ELR (cell line): Measurements from ENCODE around the gene ZNF595.
"Not testable (repeated sequence)": the region's sequence is repeated elsewhere in the genome, so short reads cannot be mapped to it uniquely, and the experiment has no call there.

Source experiments
- DNase-seq: peaks from one replicate; pipeline ENCODE4 v3.0.0-alpha.2; 2015; ENCODE audit warnings: low read depth

Gene ZNF595

GRCh38 chr4:86559-87324 is 33.6 kb downstream of the ZNF595 start:
- DNase-seq = not testable (repeated sequence)

DNA sequence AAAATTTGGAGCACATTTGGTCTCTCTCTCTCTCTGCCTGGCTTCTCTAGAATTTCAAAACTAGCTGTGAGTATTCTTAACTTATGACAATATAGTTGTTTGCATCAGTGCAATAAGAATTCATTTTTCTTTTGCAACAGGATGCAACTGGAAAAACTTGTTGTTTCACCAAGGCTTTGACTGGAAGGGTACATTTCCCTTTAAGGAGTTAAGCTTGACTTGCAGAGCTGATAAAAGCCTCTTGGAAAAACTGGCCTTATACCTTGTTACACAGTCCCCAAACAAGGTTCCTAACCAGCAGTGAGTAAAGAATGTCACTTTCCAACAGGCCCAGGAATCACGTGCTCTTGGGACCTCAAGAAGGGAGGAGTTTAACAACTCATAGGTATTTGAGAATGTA is 45.3 kb downstream of the ZNF595 start:
- DNase-seq = no peak

GRCh38 chr4:99863-100262 is 46.7 kb downstream of the ZNF595 start:
- DNase-seq = peak; percentile 2

DNA sequence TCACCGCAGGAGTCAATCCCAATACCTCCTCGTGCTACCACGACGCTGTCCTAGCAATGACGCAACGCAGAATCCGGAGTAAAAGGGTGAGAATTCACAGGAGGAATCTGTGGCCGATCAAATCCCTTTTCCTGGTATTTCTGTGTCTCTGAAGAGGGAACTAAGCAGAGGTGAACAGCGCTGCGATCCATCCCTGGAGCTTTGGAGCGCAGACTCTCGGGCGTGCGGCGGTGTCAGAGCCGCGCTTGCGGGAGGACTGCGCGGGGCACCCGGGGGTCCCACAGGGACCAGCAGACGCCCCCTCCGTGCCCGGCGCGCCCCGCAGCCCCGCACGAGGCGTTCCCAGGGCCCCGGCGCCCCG is 53.9 kb downstream of the ZNF595 start:
- DNase-seq = no peak

- no peak for DNase-seq
Observed at GRCh38 chr4:107444-108429, 54.6 kb downstream of the ZNF595 start.

DNA sequence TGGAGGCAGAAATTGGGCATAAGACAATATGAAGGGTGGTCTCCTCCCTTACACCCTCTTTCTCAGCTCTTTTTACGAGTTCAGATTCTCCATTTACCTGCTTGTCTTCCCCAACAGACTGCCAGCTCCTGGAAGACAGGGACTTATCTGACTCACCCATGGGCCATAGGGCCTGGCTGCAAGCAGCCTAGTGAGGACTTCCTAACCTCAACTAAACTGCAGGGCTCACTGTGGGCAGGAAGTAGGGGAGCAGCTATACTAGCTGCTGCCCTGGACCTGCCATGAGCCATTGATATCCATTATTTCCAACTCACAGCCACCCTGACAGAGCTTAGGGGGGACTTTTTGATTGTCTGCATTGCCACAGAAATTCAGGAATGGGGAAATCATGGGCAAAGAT is 59.6 kb downstream of the ZNF595 start:
- DNase-seq = no peak

DNA sequence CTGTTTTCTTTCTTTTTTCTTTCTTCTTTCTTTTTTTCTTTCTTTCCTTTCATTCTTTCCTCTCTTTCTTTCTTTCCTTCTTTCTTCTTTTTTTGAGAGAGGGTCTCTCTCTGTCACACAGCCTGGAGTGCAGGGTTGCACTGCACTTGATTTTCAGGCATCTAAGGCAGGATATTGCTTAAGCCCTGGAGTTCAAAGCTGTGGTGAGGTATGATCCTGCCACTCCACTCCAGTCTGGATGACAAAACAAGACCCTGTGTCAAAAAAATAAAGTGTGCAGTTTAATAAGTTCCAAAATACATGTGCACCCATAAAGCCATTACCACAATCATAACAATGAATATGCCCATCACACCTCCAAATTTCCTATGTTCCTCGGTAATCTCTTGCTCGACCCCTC is 60.6 kb downstream of the ZNF595 start:
- no peak for DNase-seq

DNA sequence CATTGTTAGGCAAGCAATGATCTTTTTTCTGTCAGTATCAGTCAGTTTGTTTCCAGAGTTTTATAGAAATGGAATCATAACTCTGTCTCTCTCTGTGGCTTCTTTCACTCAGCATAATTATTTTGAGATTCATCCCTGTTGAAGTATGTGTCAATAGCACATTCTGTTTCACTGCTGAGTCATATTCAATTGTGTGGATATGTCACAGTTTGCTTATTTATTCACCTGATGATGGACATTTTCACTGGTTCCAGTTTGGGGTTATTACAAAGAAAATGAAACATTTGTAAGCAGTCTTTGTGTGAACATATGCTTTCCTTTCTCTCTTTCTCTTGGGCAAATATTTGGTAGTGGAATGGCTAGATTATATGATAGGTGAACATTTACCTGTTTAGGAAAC is 61.0 kb downstream of the ZNF595 start:
- no peak for DNase-seq

- no peak for DNase-seq
Observed at GRCh38 chr4:116499-116898, 63.4 kb downstream of the ZNF595 start.

- DNase-seq = no peak
Observed at GRCh38 chr4:120616-121015, 67.5 kb downstream of the ZNF595 start.

DNA sequence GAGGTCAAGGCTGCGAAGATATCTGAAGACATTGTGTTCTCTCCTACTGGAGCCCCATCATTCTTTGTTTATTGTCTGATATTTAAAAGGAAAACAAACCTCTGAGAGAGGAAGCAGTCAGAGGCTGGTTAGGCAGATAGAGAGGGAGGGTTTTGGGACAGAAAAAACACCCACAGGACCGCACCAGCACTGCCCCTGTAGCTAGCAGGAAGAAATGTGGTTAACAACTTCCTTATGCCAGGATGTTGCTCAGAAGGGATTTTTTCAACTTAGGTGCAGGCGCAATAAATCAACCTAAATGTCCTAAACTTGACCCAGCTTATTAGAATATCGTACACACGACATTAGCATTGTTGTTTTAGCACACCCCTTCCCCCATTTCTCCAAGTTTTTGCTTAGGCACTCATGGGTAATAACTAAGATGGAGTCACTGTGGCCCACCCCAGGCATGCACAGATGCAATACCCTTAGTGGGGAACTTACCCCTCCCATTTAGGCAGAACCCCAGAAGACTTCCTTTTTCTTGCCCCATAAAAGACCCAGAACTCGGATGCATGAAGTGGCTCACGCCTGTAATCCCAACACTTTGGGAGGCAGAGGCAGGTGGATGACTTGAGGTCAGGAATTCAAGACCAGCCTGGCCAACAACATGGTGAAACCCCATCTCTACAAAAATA is 68.4 kb downstream of the ZNF595 start:
- no peak for DNase-seq

DNA sequence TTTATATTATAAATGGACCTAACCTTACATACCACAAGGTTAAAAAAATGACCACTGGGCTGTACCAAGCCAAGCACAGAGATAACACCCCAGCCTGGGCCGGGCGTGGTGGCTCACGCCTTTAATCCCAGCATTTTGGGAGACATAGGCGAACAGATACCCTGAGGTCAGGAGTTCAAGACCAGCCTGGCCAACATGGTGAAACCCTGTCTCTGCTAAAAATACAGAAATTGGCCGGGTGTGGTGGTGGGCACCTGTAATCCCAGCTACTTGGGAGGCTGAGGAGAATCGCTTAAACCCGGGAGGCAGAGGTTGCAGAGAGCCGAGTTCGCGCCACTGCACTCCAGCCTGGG is 70.8 kb downstream of the ZNF595 start:
- DNase-seq = not testable (repeated sequence)

- peak; percentile 96 for DNase-seq
Observed at GRCh38 chr4:124275-125081, 71.4 kb downstream of the ZNF595 start, which contains the start of gene ZNF718. ZNF718 (plus strand) TSS chr4:124501; CDS start chr4:124671, 170 bp downstream.

GRCh38 chr4:125091-125771 is 72.1 kb downstream of the ZNF595 start:
- DNase-seq = peak; percentile 36

DNA sequence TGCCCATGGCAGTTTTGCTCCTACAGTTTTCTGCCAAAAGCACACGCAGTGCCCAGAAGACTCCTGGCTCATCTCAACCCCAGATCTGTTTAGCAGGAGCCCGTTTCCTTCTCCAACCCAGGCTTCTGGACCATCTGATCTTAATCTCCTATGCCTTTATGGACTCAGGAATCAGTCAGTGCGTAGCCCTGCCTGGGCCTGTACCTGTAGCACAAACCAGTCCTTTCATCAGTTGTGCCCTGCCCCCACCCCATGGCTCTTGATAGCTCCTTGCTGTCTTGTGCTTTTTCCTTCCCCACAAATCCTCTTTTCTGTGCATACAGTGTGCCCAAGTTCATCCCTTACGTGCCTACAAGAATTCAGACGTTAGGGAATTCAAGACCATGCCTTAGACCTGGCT is 72.7 kb downstream of the ZNF595 start:
- no peak for DNase-seq

GRCh38 chr4:132483-132882 is 79.4 kb downstream of the ZNF595 start:
- DNase-seq = no peak
